Loucy (cell line): ENCODE measurements around the gene LGALS3.

ENCODE experiments used
- H2AFZ ChIP-seq: fragments of 200-600 bp; sonication (generic); 2 replicates; pipeline ENCODE4 v1.6.0; 2016; ENCODE audit warnings: antibody characterized with exemption, mild to moderate bottlenecking, low read length, moderate library complexity
- H3F3A ChIP-seq: fragments of 200-600 bp; 2 replicates; pipeline ENCODE4 v1.6.0; 2016; ENCODE audit warnings: antibody characterized with exemption, low read depth, mild to moderate bottlenecking
- H3K27me3 ChIP-seq: fragments of 200-600 bp; sonication (generic); 2 replicates; pipeline ENCODE4 v1.6.1; 2014; ENCODE audit warnings: low read length, mild to moderate bottlenecking; ENCODE audit not compliant: insufficient read depth, poor library complexity, severe bottlenecking
- H3K36me3 ChIP-seq: fragments of 200-600 bp; sonication (generic); 2 replicates; pipeline ENCODE4 v1.6.1; 2016; ENCODE audit warnings: low read length; ENCODE audit not compliant: insufficient read depth
- H3K4me1 ChIP-seq: fragments of 200-600 bp; sonication (generic); 2 replicates; pipeline ENCODE4 v1.5.1; 2014; ENCODE audit warnings: low read length, mild to moderate bottlenecking; ENCODE audit not compliant: insufficient read depth, poor library complexity, severe bottlenecking
- H3K4me2 ChIP-seq: fragments of 200-600 bp; sonication (generic); 2 replicates; pipeline ENCODE4 v1.6.0; 2014; ENCODE audit warnings: antibody characterized with exemption, low read length, low read depth, mild to moderate bottlenecking; ENCODE audit not compliant: poor library complexity, severe bottlenecking
- H3K4me3 ChIP-seq: fragments of 200-600 bp; sonication (generic); 2 replicates; pipeline ENCODE4 v1.5.1; 2014; ENCODE audit warnings: low read length, mild to moderate bottlenecking, mixed read lengths; ENCODE audit not compliant: poor library complexity, severe bottlenecking
- H3K79me2 ChIP-seq: fragments of 200-600 bp; sonication (generic); 2 replicates; pipeline ENCODE4 v1.6.1; 2014; ENCODE audit warnings: low read length; ENCODE audit not compliant: insufficient read depth
- H3K9ac ChIP-seq: fragments of 200-600 bp; sonication (generic); 2 replicates; pipeline ENCODE4 v1.6.0; 2014; ENCODE audit warnings: mild to moderate bottlenecking, low read depth, low read length, moderate library complexity; ENCODE audit not compliant: poor library complexity, severe bottlenecking
- H3K9me2 ChIP-seq: fragments of 200-600 bp; sonication (generic); replicated peaks from 2 replicates; pipeline ENCODE4 v1.6.1; 2016; ENCODE audit warnings: low read depth, low read length, mixed read lengths
- H3K9me3 ChIP-seq: fragments of 200-600 bp; sonication (generic); 2 replicates; pipeline ENCODE4 v1.6.1; 2014; ENCODE audit warnings: mild to moderate bottlenecking, antibody characterized with exemption, low read length, low read depth; ENCODE audit not compliant: insufficient read depth
- H4K20me1 ChIP-seq: fragments of 200-600 bp; sonication (generic); 2 replicates; pipeline ENCODE4 v1.6.0; 2014; ENCODE audit warnings: antibody characterized with exemption, low read length, mild to moderate bottlenecking; ENCODE audit not compliant: insufficient read depth, poor library complexity, severe bottlenecking
- EZH2phosphoT487 ChIP-seq: fragments of 200-600 bp; IDR thresholded peaks from 2 replicates; pipeline ENCODE4 v1.6.1; 2018; ENCODE audit warnings: antibody characterized with exemption, mild to moderate bottlenecking, moderate library complexity, borderline replicate concordance
- TF ChIP-seq, protein P1 (sequence below): fragments of 200-600 bp; sonication (generic); conservative IDR thresholded peaks from 2 replicates; pipeline ENCODE4 v1.5.1; 2014; ENCODE audit warnings: mild to moderate bottlenecking, antibody characterized with exemption, low read length

LGALS3 gene

DNA sequence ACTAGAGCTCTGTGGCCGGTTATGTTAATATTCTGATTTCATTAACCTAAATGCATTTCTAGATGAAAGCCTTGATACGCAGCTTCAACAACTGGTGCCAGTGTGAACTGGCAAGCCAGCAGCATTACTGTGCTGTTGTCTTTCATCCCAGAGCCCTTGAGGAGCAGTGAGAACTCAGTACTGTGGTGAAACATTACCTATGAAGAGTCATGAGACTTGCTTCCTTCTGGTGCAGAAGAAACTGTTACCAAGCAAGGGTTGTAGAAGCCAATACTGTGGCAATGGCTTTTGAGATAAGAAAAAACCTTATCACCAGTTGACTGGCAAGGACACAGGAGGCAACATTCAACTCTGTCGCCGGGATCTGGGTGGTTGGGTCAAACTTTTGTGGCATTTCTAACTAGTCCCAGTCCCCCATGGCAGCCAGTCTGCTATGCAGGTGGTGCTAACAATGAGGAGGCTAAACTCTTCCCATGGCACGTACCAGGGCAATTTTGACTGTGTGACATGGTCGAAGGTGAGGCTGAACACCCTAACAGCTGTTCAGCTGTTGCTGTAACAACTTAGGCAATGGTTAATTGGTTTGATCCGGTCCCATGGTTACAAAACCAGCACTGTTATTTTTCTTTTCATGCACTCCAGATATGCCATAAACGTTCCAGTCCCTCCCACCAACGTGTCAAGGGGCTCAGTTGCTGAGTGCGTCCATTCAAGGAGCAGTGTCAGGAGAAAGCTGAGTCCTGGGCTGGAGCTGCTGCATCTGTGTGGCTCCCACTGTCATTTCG lies 12.6 kb upstream of the LGALS3 start:
- Histone ChIP-seq H3K4me1 (peaks cover 10% of the 10 kb centered on the region), H3K9ac (no peak overlapping the region), H3K4me3 (no peak overlapping the region), H4K20me1 (no peaks in the 10 kb centered on the region), H3F3A (no peaks in the 10 kb centered on the region), H3K4me2 (no peak overlapping the region), H3K27me3 (no peaks in the 10 kb centered on the region), H3K9me2 (no peaks in the 10 kb centered on the region), H3K9me3 (no peaks in the 10 kb centered on the region), H2AFZ (no peak overlapping the region; the same call in 1 of the 2 replicates), H3K79me2 (no peaks in the 10 kb centered on the region), H3K36me3 (no peaks in the 10 kb centered on the region)
- no peak for TF ChIP-seq EZH2phosphoT487
- TF ChIP-seq, protein P1, sequence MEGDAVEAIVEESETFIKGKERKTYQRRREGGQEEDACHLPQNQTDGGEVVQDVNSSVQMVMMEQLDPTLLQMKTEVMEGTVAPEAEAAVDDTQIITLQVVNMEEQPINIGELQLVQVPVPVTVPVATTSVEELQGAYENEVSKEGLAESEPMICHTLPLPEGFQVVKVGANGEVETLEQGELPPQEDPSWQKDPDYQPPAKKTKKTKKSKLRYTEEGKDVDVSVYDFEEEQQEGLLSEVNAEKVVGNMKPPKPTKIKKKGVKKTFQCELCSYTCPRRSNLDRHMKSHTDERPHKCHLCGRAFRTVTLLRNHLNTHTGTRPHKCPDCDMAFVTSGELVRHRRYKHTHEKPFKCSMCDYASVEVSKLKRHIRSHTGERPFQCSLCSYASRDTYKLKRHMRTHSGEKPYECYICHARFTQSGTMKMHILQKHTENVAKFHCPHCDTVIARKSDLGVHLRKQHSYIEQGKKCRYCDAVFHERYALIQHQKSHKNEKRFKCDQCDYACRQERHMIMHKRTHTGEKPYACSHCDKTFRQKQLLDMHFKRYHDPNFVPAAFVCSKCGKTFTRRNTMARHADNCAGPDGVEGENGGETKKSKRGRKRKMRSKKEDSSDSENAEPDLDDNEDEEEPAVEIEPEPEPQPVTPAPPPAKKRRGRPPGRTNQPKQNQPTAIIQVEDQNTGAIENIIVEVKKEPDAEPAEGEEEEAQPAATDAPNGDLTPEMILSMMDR: no peak

DNA sequence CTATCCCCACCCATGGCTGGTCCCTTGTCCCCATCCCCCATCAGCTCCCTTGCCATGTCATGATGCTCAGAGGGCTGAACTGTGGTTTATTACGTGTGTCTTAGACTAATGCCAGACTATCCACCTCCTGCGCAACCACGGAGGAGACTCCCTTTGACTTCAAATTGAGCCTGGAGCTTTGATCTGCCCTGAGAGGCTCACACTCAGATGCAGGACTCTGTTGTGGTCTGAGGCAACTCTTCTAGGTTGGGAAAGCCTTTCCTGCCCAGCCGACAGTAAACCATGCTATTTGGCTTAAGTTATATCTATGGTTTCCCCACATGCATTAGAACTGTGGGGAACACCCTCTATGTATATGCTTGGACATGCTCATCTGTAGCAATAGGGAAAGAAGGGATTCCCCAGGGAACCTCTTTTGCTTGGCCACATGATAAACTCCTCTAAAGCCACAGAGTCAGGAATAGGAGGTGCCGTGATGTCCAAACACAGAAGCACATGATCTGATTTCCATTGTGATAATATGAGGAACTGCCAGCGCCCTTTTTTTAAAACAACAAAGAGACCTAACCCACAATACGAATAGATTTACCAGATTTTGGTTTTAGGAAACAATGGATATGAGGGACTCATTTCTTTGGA lies 11.1 kb upstream of the LGALS3 start:
- H3K79me2 ChIP-seq: no peaks in the 10 kb centered on the region
- H3K9me3 ChIP-seq: no peaks in the 10 kb centered on the region
- H2AFZ ChIP-seq: no peak overlapping the region
- H4K20me1 ChIP-seq: no peaks in the 10 kb centered on the region
- H3F3A ChIP-seq: no peaks in the 10 kb centered on the region
- no peaks in the 10 kb centered on the region for H3K36me3 ChIP-seq
- H3K4me2 ChIP-seq: peak overlapping the region; percentile 6
- H3K9ac ChIP-seq: no peak overlapping the region
- no peaks in the 10 kb centered on the region for H3K27me3 ChIP-seq
- H3K9me2 ChIP-seq: no peaks in the 10 kb centered on the region
- TF ChIP-seq, protein P1: no peak
- TF ChIP-seq EZH2phosphoT487: no peak
- peaks cover 10% of the 10 kb centered on the region for H3K4me1 ChIP-seq
- no peak overlapping the region for H3K4me3 ChIP-seq

DNA sequence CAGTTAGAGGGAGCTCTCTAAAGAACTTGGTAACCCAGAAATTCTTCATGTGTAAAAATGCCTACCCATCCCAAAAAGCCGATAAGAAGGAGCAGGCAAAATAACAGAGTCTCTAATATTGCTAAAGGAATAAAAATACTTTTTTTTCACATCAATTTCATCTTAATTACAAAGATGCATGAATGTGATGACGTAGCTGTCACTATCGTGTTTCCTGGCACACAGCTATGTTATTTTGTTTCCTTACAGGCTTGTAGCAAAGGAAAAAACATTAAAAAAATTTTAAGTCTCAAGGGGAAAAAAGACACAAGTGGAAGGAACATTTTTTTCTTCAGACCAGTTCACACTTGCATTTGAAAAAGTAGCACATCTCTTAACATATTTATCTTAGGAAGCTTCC lies 10.3 kb upstream of the LGALS3 start:
- H3K9me3 ChIP-seq: no peaks in the 10 kb centered on the region
- no peaks in the 10 kb centered on the region for H3K36me3 ChIP-seq
- H3K4me3 ChIP-seq: no peak overlapping the region
- no peak overlapping the region for H3K4me2 ChIP-seq
- H3K4me1 ChIP-seq: peaks cover 10% of the 10 kb centered on the region
- H4K20me1 ChIP-seq: no peaks in the 10 kb centered on the region
- no peak overlapping the region for H3K9ac ChIP-seq
- H3K79me2 ChIP-seq: no peaks in the 10 kb centered on the region
- no peak overlapping the region for H2AFZ ChIP-seq
- H3F3A ChIP-seq: no peaks in the 10 kb centered on the region
- no peaks in the 10 kb centered on the region for H3K27me3 ChIP-seq
- TF ChIP-seq, protein P1: no peak
- no peak for TF ChIP-seq EZH2phosphoT487
- H3K9me2 ChIP-seq: no peaks in the 10 kb centered on the region
